ENCODE measurements around the gene WDR4. TPM values are rescaled to one million over a fixed set of nuclear protein-coding genes. Genes with fewer than 3 reads are reported as not detected.

Gene WDR4
- total and polyA plus RNA-seq, 2 of the 13 experiments (the other 11 are each of a cell fraction or from before 2014, with no cell fraction given): 11.3 to 14.4 TPM

- TF ChIP-seq ARID4A (CRISPR knock-in tag; IDR thresholded peaks at IDR 0.05; ENCODE audit: borderline replicate concordance): no peak
- TF ChIP-seq ZNF83 (CRISPR knock-in tag; IDR thresholded peaks at IDR 0.05; ENCODE audit: borderline replicate concordance): 0 out of 2 replicates have a peak, but pooled peaks have one; percentile 81
- TF ChIP-seq ZBTB3 (CRISPR knock-in tag; IDR thresholded peaks at IDR 0.05; ENCODE audit: borderline replicate concordance, low read depth): no peak
- TF ChIP-seq KLF12 (CRISPR knock-in tag; IDR thresholded peaks at IDR 0.05; ENCODE audit: borderline replicate concordance): no peak
- TF ChIP-seq ZNF34 (CRISPR knock-in tag; IDR thresholded peaks at IDR 0.05; ENCODE audit: borderline replicate concordance): no peak
- TF ChIP-seq ZNF142 (CRISPR knock-in tag; IDR thresholded peaks at IDR 0.05): no peak
- TF ChIP-seq HIVEP1 (CRISPR knock-in tag; IDR thresholded peaks at IDR 0.05): no peak; the same call in 1 of the 2 replicates
- no peak for TF ChIP-seq ZNF7 (CRISPR knock-in tag; IDR thresholded peaks at IDR 0.05)
- TF ChIP-seq PRPF4 (IDR thresholded peaks at IDR 0.05; ENCODE audit: low read depth, low read length, poor library complexity, severe bottlenecking): no peak
- peak; percentile 74; the same call in 1 of the 2 replicates for TF ChIP-seq ZNF318 (CRISPR knock-in tag; IDR thresholded peaks at IDR 0.05)
- no peak for TF ChIP-seq CEBPB (IDR thresholded peaks at IDR 0.05; ENCODE audit: borderline replicate concordance, low read depth, low read length)
Measured at GRCh38 chr21:42892582-42892930, 13.2 kb upstream of the WDR4 start (continued).

Measured in HepG2 (cell line).